ENCODE data around the gene ADGRB2. TPM values are rescaled to one million over a fixed set of nuclear protein-coding genes. Genes with fewer than 3 reads are reported as not detected.
A peak's percentile ranks its signal among the peaks of the same experiment; 100 is the strongest.

Gene ADGRB2
- total and polyA plus RNA-seq, 2 of the 4 experiments (the other 2 are of a cell fraction): 2.2 to 11.9 TPM

DNA sequence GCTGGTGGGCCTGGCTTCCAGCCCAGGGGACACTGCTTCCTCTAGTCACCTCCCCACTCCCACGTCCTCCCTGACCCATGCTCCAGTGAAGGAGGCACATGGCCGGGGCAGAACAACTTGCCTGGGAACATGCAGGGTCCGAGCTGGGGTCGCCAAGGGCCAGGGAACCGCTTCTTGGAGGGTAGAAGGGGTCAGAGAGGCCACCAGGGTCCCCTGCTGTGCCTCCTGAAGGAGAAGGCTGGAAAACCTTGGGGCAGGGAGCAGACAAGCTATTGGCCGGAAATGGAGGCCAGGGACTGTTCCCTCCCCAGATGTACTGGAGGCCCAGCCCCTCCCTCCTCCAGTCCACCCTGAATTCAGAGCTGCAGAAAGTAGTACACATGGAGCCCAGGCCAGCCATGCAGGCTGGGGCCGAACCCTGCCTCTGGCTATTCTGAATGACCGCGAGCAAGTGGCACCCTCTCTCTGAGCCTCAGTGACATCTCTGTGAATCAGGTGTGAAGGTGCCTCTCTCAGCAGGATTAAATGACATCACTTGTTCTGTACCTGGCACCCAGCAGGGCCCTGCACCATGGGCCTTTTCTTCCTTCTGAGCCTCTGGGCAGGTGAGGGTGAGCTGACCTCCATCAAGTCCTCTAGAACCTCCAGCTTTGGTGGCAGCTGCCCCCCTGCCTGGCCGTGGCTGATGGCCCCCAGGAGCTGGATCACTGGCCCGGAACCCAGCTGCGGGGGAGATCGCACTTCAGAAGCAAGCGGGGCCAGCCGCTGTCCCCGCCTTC lies 35.9 kb upstream of the ADGRB2 start (continued):
- no peak for TF ChIP-seq FOS (IDR thresholded peaks at IDR 0.05; ENCODE audit: low read depth, low read length)

DNA sequence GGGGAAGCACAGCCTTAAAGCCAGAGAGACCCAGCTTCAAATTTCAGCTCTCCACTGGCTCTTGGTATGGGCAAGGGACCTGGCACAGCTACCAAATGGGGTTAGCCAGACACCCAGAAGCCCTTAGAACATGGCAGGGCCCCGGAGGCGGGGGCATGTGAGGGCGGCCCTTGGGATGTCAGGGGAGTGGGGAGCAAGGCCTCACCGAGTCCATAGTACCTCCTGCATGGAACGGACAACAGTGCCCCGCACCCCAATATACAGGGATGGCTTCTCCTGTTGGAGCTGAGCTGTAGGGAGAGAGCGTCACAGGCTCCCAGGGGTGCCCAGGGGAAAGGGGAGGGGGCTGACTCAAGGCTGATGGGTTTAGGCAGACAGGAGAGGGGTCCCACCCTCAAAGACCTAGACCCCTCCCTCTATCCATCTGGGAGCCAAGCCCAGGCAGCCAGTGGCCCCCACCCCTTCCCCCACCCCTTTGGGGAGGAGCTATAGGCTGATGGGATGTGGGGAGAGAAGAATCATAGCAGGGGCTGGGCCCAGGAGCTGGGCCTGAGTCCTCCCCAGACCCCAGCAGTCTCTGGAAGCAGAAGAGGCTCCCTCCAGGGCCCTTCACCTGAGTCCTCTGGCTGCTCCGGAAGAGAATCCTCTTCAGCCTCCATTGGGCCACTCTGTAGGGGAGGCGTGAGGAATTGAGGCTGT lies 35.2 kb upstream of the ADGRB2 start:
- H2BK20ac ChIP-seq (ENCODE audit: low read depth, low read length): peak overlapping the region; percentile 92

More for the DNA sequence above, 35.2 kb upstream of the ADGRB2 start:
- Histone ChIP-seq H3K79me1 (ENCODE audit: low read depth in 1 of 2, low read length in 2 of 2) (peaks cover 11 to 44% of the 10 kb centered on the region in 2 experiments; a peak in 2 of 4 replicates), H2AFZ (replicated peaks; ENCODE audit: low read length, poor library complexity) (peak overlapping the region; percentile 90), H3K27ac (ENCODE audit: insufficient read depth, low read length) (peak overlapping the region; percentile 77), H2BK5ac (ENCODE audit: low read depth, low read length, poor library complexity, severe bottlenecking) (peak overlapping the region; percentile 80), H3K18ac (ENCODE audit: low read depth, low read length) (peak overlapping the region; percentile 64), H3K9me3 (ENCODE audit: control insufficient read depth, insufficient read depth, low read length) (no peaks in the 10 kb centered on the region), H3K23ac (ENCODE audit: low read depth, low read length) (peak overlapping the region; percentile 86), H3K36me3 (ENCODE audit: control insufficient read depth, insufficient read depth, low read length) (peaks cover 1% of the 10 kb centered on the region; the same call in 1 of the 2 replicates), H4K8ac (ENCODE audit: low read depth in 2 of 2, low read length in 2 of 2) (peak overlapping the region; percentile 93 to 96), H3K4me1 (ENCODE audit: control insufficient read depth, insufficient read depth, low read length) (peaks cover 32% of the 10 kb centered on the region), H4K91ac (ENCODE audit: insufficient read depth, low read depth, low read length) (peak overlapping the region; percentile 84), H3K9ac (ENCODE audit: low read depth, low read length) (peak overlapping the region; percentile 41), H3K27me3 (ENCODE audit: control insufficient read depth, insufficient read depth, low read length) (no peaks in the 10 kb centered on the region), H3K9me1 (ENCODE audit: insufficient read depth, low read length) (peaks cover 18% of the 10 kb centered on the region), H3K14ac (replicated peaks; ENCODE audit: low read depth, low read length) (peak overlapping the region; percentile 78), H2BK15ac (ENCODE audit: low read depth, low read length) (peak overlapping the region; percentile 93; the same call in 2 of the 3 replicates), H4K20me1 (ENCODE audit: insufficient read depth, low read length) (peaks cover 13% of the 10 kb centered on the region), H3K4me3 (ENCODE audit: insufficient read depth, low read depth, low read length) (no peak overlapping the region), H3K56ac (ENCODE audit: extremely low read depth, insufficient read depth, low read length) (peak overlapping the region; percentile 55; the same call in 1 of the 2 replicates), H4K5ac (ENCODE audit: low read depth, low read length) (peak overlapping the region; percentile 71), H2AK9ac (replicated peaks; ENCODE audit: low read depth, low read length, poor library complexity) (peak overlapping the region; percentile 97), H2BK120ac (ENCODE audit: low read depth, low read length) (peak overlapping the region; percentile 91), H3K4me2 (ENCODE audit: low read depth, low read length) (peak overlapping the region; percentile 68), H2AK5ac (ENCODE audit: low read depth, low read length) (peak overlapping the region; percentile 87), H3K4ac (ENCODE audit: low read depth, low read length) (peak overlapping the region; percentile 87)
- CTCF ChIA-PET: interaction anchor here (1.4 to 2.5 kb wide), 2 partner anchors 10 to 18 kb away, joined by 3 to 11 read pairs; no protein-coding TSS in a partner anchor
- POLR2A ChIA-PET (ENCODE audit: unreplicated experiment): interaction anchor here (0.6 kb wide), 1 partner anchor 110 kb away, joined by 7 read pairs; no protein-coding TSS in a partner anchor
- dilution Hi-C loops (cut with HindIII; ENCODE audit: low sequenced_read_pairs, unreplicated experiment) (no loop called here), intact Hi-C loops (cut with micrococcal nuclease) (loop anchor here (2.0 to 10.0 kb wide), 3 partner anchors 137 to 365 kb away; no protein-coding TSS in a partner anchor), in situ Hi-C loops (cut with MboI; ENCODE audit: low sequenced_read_pairs) (no loop called here)
- TF ChIP-seq FOS (IDR thresholded peaks at IDR 0.05; ENCODE audit: low read depth, low read length) (no peak), NFE2L2 (IDR thresholded peaks at IDR 0.05; ENCODE audit: low read depth, low read length) (no peak), RAD21 (IDR thresholded peaks at IDR 0.05; ENCODE audit: low read length) (no peak), POLR2A (IDR thresholded peaks at IDR 0.05; ENCODE audit: low read depth, low read length) (no peak), MXI1 (IDR thresholded peaks at IDR 0.05; ENCODE audit: borderline replicate concordance, low read depth, low read length) (no peak), MAZ (IDR thresholded peaks at IDR 0.05; ENCODE audit: borderline replicate concordance, low read depth, low read length) (no peak), CHD1 (IDR thresholded peaks at IDR 0.05; ENCODE audit: low read depth, low read length) (no peak), SMC3 (IDR thresholded peaks at IDR 0.05; ENCODE audit: low read depth, low read length) (no peak)
- TF ChIP-seq, protein P1, sequence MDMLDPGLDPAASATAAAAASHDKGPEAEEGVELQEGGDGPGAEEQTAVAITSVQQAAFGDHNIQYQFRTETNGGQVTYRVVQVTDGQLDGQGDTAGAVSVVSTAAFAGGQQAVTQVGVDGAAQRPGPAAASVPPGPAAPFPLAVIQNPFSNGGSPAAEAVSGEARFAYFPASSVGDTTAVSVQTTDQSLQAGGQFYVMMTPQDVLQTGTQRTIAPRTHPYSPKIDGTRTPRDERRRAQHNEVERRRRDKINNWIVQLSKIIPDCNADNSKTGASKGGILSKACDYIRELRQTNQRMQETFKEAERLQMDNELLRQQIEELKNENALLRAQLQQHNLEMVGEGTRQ (IDR thresholded peaks at IDR 0.05; ENCODE audit: low read depth, low read length): no peak
- DNase-seq (no peak), ATAC-seq (ENCODE audit: low read depth) (peak; percentile 3; the same call in 1 of the 2 replicates)
- WGBS, 2 experiments (ENCODE audit: extremely low coverage in 2 of 2, insufficient read length in 1 of 2): no CpG with 5 or more reads among the region's 9 CpGs
- no TSS peak for BruUV-seq (replicated peaks)

Data from IMR-90 (cell line).